ENCODE data around the gene ACSS3.

The ACSS3 gene

DNA sequence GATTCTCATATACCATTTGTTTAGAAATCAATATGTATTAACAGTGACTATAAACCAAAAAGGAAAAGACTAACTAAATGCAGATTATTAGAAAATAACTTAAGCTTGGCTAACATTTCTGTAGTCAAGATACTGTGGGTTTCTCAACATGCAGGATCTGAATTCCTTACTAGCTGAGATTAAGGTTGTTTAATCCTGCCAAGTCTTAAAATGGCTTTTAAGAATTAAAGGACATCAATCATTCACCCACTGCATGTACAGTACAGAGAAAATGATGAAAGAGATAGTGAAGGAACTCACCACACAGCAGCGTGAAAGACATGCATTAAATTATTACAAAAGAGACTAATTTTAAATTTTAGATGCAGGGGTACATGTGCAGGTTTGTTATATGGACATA, 3.8 kb downstream of the ACSS3 start:
- no peak overlapping the region for H3K4me2 ChIP-seq (ENCODE audit: low read depth, low read length, poor library complexity, severe bottlenecking)
- H3K9ac ChIP-seq (ENCODE audit: low read length) = no peak overlapping the region
- no peak overlapping the region for H2AFZ ChIP-seq (ENCODE audit: low read depth, low read length, severe bottlenecking)
- no peaks in the 10 kb centered on the region for H3K36me3 ChIP-seq (ENCODE audit: low read length)
- no peaks in the 10 kb centered on the region for H3F3A ChIP-seq (ENCODE audit: insufficient read depth)
- no peaks in the 10 kb centered on the region for H3K9me2 ChIP-seq (replicated peaks; ENCODE audit: insufficient read depth, low read length)
- TF ChIP-seq, protein P1, sequence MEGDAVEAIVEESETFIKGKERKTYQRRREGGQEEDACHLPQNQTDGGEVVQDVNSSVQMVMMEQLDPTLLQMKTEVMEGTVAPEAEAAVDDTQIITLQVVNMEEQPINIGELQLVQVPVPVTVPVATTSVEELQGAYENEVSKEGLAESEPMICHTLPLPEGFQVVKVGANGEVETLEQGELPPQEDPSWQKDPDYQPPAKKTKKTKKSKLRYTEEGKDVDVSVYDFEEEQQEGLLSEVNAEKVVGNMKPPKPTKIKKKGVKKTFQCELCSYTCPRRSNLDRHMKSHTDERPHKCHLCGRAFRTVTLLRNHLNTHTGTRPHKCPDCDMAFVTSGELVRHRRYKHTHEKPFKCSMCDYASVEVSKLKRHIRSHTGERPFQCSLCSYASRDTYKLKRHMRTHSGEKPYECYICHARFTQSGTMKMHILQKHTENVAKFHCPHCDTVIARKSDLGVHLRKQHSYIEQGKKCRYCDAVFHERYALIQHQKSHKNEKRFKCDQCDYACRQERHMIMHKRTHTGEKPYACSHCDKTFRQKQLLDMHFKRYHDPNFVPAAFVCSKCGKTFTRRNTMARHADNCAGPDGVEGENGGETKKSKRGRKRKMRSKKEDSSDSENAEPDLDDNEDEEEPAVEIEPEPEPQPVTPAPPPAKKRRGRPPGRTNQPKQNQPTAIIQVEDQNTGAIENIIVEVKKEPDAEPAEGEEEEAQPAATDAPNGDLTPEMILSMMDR (IDR thresholded peaks at IDR 0.05; ENCODE audit: insufficient read depth, low read length, poor library complexity, severe bottlenecking) = no peak
- TF ChIP-seq EZH2phosphoT487 (conservative IDR thresholded peaks at IDR 0.05; ENCODE audit: low read length) = no peak
- no peak overlapping the region for H3K27ac ChIP-seq (ENCODE audit: low read depth, low read length)
- no peaks in the 10 kb centered on the region for H3K79me2 ChIP-seq (ENCODE audit: insufficient read depth, low read length)
- no peaks in the 10 kb centered on the region for H4K20me1 ChIP-seq (ENCODE audit: low read depth, low read length)
- no peaks in the 10 kb centered on the region for H3K27me3 ChIP-seq (ENCODE audit: low read length)
- H3K4me3 ChIP-seq (ENCODE audit: insufficient read depth, low read length, poor library complexity, severe bottlenecking) = no peak overlapping the region
- H3K9me3 ChIP-seq (ENCODE audit: insufficient read depth, low read length) = no peaks in the 10 kb centered on the region

DNA sequence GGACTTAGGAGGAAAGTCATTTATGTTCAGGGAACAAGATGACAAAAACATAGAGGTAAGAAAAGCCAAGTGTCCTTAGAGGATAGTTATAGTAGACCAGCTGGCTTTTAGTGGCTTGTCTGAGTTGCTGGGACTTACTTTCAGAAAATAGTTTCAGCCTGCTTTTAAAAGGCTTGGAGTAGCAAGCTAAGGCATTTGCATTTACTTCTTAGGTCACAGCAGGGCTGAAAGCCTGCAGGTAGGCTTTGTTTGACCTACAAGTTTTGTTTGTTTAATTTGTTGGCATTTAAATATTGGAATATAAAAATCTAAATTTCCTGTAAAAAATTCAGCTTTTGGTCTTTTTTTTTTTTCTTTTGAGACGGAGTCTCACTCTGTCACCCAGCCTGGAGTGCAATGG, 5.1 kb downstream of the ACSS3 start:
- TF ChIP-seq, protein P1 (IDR thresholded peaks at IDR 0.05; ENCODE audit: insufficient read depth, low read length, poor library complexity, severe bottlenecking) = no peak
- no peak for TF ChIP-seq EZH2phosphoT487 (conservative IDR thresholded peaks at IDR 0.05; ENCODE audit: low read length)
- no peaks in the 10 kb centered on the region for H4K20me1 ChIP-seq (ENCODE audit: low read depth, low read length)
- H3K27me3 ChIP-seq (ENCODE audit: low read length) = no peaks in the 10 kb centered on the region
- H2AFZ ChIP-seq (ENCODE audit: low read depth, low read length, severe bottlenecking) = no peak overlapping the region
- H3K9ac ChIP-seq (ENCODE audit: low read length) = no peak overlapping the region
- no peaks in the 10 kb centered on the region for H3K79me2 ChIP-seq (ENCODE audit: insufficient read depth, low read length)
- H3K9me2 ChIP-seq (replicated peaks; ENCODE audit: insufficient read depth, low read length) = no peaks in the 10 kb centered on the region
- H3K27ac ChIP-seq (ENCODE audit: low read depth, low read length) = no peak overlapping the region
- H3F3A ChIP-seq (ENCODE audit: insufficient read depth) = no peaks in the 10 kb centered on the region
- H3K36me3 ChIP-seq (ENCODE audit: low read length) = no peaks in the 10 kb centered on the region
- no peaks in the 10 kb centered on the region for H3K9me3 ChIP-seq (ENCODE audit: insufficient read depth, low read length)
- H3K4me2 ChIP-seq (ENCODE audit: low read depth, low read length, poor library complexity, severe bottlenecking) = no peak overlapping the region
- H3K4me3 ChIP-seq (ENCODE audit: insufficient read depth, low read length, poor library complexity, severe bottlenecking) = no peak overlapping the region

DNA sequence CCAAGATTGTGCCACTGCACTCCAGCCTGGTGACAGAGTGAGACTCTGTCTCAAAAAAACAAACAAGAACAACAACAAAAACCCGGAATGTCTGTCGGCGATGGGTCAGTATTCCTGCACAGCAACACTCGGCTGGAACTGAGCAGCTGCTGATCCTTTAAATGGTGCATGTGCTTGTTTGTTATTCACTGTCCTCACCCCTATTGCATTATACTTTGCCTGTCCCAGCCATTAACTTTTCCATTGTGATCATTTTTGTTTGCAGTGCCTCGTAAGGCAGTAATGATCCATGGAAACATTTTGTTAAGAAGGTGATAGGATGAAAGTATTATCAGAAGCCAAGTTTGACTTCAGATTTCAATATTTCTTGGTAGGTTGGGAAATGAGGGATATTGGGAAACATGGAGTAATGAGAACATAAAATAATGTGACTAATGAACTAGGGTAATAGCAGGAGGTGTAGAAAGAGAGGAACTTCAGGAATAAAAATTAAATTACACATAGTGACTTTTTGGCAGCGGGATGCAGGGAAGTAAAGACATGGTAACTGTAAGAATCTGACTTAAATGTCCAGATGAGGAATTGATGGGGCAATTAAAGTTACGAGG, 6.1 kb downstream of the ACSS3 start:
- no peaks in the 10 kb centered on the region for H3F3A ChIP-seq (ENCODE audit: insufficient read depth)
- no peaks in the 10 kb centered on the region for H3K9me3 ChIP-seq (ENCODE audit: insufficient read depth, low read length)
- TF ChIP-seq EZH2phosphoT487 (conservative IDR thresholded peaks at IDR 0.05; ENCODE audit: low read length) = no peak
- TF ChIP-seq, protein P1 (IDR thresholded peaks at IDR 0.05; ENCODE audit: insufficient read depth, low read length, poor library complexity, severe bottlenecking) = no peak
- H3K9ac ChIP-seq (ENCODE audit: low read length) = no peak overlapping the region
- H3K4me3 ChIP-seq (ENCODE audit: insufficient read depth, low read length, poor library complexity, severe bottlenecking) = no peak overlapping the region
- H4K20me1 ChIP-seq (ENCODE audit: low read depth, low read length) = no peaks in the 10 kb centered on the region
- H2AFZ ChIP-seq (ENCODE audit: low read depth, low read length, severe bottlenecking) = no peak overlapping the region
- H3K27me3 ChIP-seq (ENCODE audit: low read length) = no peaks in the 10 kb centered on the region
- H3K4me2 ChIP-seq (ENCODE audit: low read depth, low read length, poor library complexity, severe bottlenecking) = no peak overlapping the region
- no peaks in the 10 kb centered on the region for H3K9me2 ChIP-seq (replicated peaks; ENCODE audit: insufficient read depth, low read length)
- no peak overlapping the region for H3K27ac ChIP-seq (ENCODE audit: low read depth, low read length)
- no peaks in the 10 kb centered on the region for H3K79me2 ChIP-seq (ENCODE audit: insufficient read depth, low read length)
- no peaks in the 10 kb centered on the region for H3K36me3 ChIP-seq (ENCODE audit: low read length)

Data from SU-DHL-6 (cell line).